ENCODE data around the gene BMP5.

BMP5 gene

GRCh38 chr6:55875400-55875799 lies at the start of gene BMP5:
TSS of gene BMP5 (minus strand) at chr6:55875590. CDS start at chr6:55874865, 725 bp downstream.
- no peak within 1 kb of the TSS for H3K4me3 ChIP-seq (ENCODE audit: low read length)
- no peak for DNase-seq (ENCODE audit: low read depth)
- no peak for TF ChIP-seq CTCF (conservative IDR thresholded peaks at IDR 0.05; ENCODE audit: low read depth, low read length)

GRCh38 chr6:55922406-55922805 lies 47.0 kb upstream of the BMP5 start:
- no peak for DNase-seq (ENCODE audit: low read depth)
- no peak overlapping the region for H3K4me3 ChIP-seq (ENCODE audit: low read length)
- TF ChIP-seq CTCF (conservative IDR thresholded peaks at IDR 0.05; ENCODE audit: low read depth, low read length): no peak

GRCh38 chr6:55919716-55920308 lies 44.4 kb upstream of the BMP5 start:
- H3K4me3 ChIP-seq (ENCODE audit: low read length): no peak overlapping the region
- no peak for TF ChIP-seq CTCF (conservative IDR thresholded peaks at IDR 0.05; ENCODE audit: low read depth, low read length)
- no peak for DNase-seq (ENCODE audit: low read depth)

- TF ChIP-seq CTCF (conservative IDR thresholded peaks at IDR 0.05; ENCODE audit: low read depth, low read length): no peak
- H3K4me3 ChIP-seq (ENCODE audit: low read length): no peak overlapping the region
- DNase-seq (ENCODE audit: low read depth): no peak
Measured at GRCh38 chr6:55918639-55919038, 43.2 kb upstream of the BMP5 start.

GRCh38 chr6:55917751-55918415 lies 42.5 kb upstream of the BMP5 start:
- no peak for TF ChIP-seq CTCF (conservative IDR thresholded peaks at IDR 0.05; ENCODE audit: low read depth, low read length)
- no peak overlapping the region for H3K4me3 ChIP-seq (ENCODE audit: low read length)
- no peak for DNase-seq (ENCODE audit: low read depth)

GRCh38 chr6:55916188-55916587 lies 40.8 kb upstream of the BMP5 start:
- peak; percentile 31 for DNase-seq (ENCODE audit: low read depth)

More at GRCh38 chr6:55916188-55916587, 40.8 kb upstream of the BMP5 start:
- H3K4me3 ChIP-seq (ENCODE audit: low read length): no peak overlapping the region
- no peak for TF ChIP-seq CTCF (conservative IDR thresholded peaks at IDR 0.05; ENCODE audit: low read depth, low read length)
